Sigmoid colon (tissue), 4 donors: ENCODE data around the gene PPM1A.

ENCODE experiments used
- CTCF ChIP-seq, 4 experiments: fragments of 450-650 bp in 3 of 4; fragments of 200-600 bp in 1 of 4; IDR thresholded peaks; one replicate each; pipeline ENCODE4 v1.5.1; 2016 to 2019; ENCODE audit warnings: antibody characterized with exemption in 4 of 4, mild to moderate bottlenecking in 3 of 4, moderate library complexity in 2 of 4
- EP300 ChIP-seq, 4 donors: sonication (generic); formaldehyde crosslinking; IDR thresholded peaks; one replicate each; pipeline ENCODE4 v1.6.1; 2017; ENCODE audit warnings: antibody characterized with exemption in 4 of 4
- POLR2A ChIP-seq, 2 donors: fragments of 450-650 bp; IDR thresholded peaks; one replicate each; pipeline ENCODE4 v1.6.1; 2016; ENCODE audit warnings: antibody characterized with exemption in 2 of 2, mild to moderate bottlenecking in 2 of 2, moderate library complexity in 2 of 2
- POLR2AphosphoS5 ChIP-seq, 4 donors: sonication (generic); formaldehyde crosslinking; IDR thresholded peaks; one replicate each; pipeline ENCODE4 v1.6.1; 2017; ENCODE audit warnings: antibody characterized with exemption in 4 of 4

GRCh38 chr14:60242429-60242828 lies 6.6 kb upstream of the PPM1A start:
- no peak for TF ChIP-seq POLR2AphosphoS5 (IDR thresholded peaks at IDR 0.05)
- TF ChIP-seq CTCF (IDR thresholded peaks at IDR 0.05): no peak
- no peak for TF ChIP-seq POLR2A (IDR thresholded peaks at IDR 0.05)
- no peak for TF ChIP-seq EP300 (IDR thresholded peaks at IDR 0.05)
